NCI-H2107 treated with DMSO at 0.1 percent for 48 hours (cell line): ENCODE measurements around the gene RHOH.
"Not testable (repeated sequence)": the region's sequence is repeated elsewhere in the genome, so short reads cannot be mapped to it uniquely, and the experiment has no call there.

Experiments used
- DNase-seq: peaks from one replicate; lab custom pipeline; 2025; ENCODE audit not compliant: unreplicated experiment; lab: John Stamatoyannopoulos, UW

Gene RHOH, protein sequence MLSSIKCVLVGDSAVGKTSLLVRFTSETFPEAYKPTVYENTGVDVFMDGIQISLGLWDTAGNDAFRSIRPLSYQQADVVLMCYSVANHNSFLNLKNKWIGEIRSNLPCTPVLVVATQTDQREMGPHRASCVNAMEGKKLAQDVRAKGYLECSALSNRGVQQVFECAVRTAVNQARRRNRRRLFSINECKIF

GRCh38 chr4:40196724-40197281, at the start of gene RHOH:
Gene RHOH, plus strand, starts transcription at chr4:40197031. Its CDS starts 46,356 bp downstream, at chr4:40243387.
- no peak for DNase-seq

GRCh38 chr4:40147490-40147889, 49.3 kb upstream of the RHOH start:
- DNase-seq, result not testable (repeated sequence)

GRCh38 chr4:40149960-40150385, 46.9 kb upstream of the RHOH start:
- DNase-seq, result peak; percentile 33

GRCh38 chr4:40150932-40151331, 45.9 kb upstream of the RHOH start:
- no peak for DNase-seq

- no peak for DNase-seq
Observed at GRCh38 chr4:40152637-40153036, 44.2 kb upstream of the RHOH start.

- no peak for DNase-seq
Observed at GRCh38 chr4:40157436-40157835, 39.4 kb upstream of the RHOH start.

DNA sequence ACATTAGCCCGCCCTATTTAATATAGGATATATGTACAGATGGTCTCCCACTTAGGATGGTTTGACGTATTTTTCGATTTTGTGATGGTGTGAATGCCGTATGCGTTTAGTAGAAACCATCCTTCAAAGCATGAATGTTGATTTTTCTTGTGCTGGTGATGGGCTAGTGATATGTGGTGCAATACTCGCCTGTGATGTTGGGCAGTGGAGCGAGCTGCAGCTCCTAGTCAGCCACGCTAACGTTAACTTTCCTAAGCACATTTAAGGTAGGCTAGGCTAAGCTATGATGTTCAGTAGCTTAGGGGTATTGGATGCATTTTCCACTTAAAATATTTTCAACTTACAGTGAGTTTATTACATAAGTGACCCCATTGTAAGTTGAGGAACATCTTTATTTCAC, 36.6 kb upstream of the RHOH start:
- no peak for DNase-seq

- no peak for DNase-seq
Observed at GRCh38 chr4:40164459-40164858, 32.4 kb upstream of the RHOH start.

- DNase-seq, result no peak
Observed at GRCh38 chr4:40165916-40166315, 30.9 kb upstream of the RHOH start.

- DNase-seq, result no peak
Observed at GRCh38 chr4:40168070-40168469, 28.8 kb upstream of the RHOH start.

- DNase-seq, result no peak
Observed at GRCh38 chr4:40170588-40170987, 26.2 kb upstream of the RHOH start.

DNA sequence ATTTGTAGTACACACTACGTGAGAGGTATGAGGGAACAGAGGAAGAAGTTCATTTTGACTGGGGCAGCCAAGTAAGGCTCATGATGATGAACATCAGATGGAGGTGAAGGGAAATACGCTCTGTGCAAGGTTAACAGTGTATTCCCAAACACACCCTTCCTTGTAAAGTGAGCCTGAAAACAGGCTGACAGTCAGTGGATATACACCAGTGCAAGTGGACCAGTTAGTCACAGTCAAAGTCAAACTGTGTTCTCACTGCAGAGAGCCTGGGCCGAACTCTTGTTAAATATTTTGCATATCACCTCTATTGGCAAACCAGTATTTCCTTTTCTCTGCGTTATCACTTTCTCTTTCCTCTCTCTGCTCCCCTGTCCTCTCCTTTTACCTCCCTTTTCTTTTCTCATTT, 23.4 kb upstream of the RHOH start:
- no peak for DNase-seq

DNA sequence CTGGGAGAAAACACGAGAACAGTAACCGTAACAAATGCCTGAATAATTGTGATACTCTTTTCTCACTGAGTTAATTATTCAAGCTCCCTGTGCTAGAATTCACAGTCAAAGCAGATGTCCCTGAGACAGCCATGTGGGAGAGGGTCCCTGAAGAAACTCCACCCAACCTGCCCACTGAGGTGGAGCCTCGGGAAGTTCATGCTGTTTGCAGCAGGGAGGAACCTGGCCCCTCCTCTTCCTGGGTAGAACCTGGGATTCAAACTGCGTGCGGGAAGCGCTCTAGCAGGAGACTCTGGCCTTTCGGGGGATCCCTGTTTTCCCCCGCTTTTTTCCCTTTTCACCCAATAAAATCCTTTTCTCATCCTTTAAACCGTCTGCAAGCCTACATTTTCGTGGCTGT, 20.2 kb upstream of the RHOH start:
- no peak for DNase-seq

- no peak for DNase-seq
Observed at GRCh38 chr4:40177591-40177990, 19.2 kb upstream of the RHOH start.

DNA sequence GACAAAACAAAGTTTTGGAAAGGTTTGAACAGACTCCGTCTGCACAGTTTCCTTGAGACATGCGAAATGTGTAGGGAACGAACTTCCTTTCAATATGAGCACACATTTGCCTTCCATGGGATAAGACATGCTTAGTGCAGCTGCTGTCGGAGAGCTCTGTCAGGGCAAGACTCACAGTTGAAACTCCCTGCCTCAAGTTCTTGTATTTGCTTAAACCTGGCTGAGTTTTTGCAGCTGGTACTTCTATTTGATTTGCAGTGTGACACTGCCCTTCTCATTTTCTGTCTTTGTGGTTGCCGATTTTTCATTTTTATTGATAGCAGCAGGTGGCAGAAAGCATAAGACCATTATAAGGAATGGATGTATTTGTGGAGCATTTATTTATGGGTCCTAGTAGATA, 18.2 kb upstream of the RHOH start:
- no peak for DNase-seq

DNA sequence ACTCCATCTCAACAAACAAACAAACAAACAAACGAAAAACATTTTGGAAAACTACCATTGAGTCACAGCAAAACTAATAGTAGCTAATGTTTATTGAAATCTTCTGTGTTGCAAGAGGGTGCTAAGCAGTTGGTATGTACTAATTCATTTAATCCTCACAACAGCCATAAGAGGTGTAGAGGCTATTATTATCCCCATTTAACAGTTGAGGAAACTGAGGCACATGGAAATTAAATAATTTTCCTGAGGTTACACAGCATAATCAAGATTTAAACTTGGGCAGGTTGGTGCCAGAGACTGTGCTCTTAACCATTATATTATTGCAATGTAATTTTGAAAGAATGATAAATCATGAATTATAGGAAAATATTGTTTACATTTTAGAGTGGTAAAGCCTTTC, 17.5 kb upstream of the RHOH start:
- no peak for DNase-seq

DNA sequence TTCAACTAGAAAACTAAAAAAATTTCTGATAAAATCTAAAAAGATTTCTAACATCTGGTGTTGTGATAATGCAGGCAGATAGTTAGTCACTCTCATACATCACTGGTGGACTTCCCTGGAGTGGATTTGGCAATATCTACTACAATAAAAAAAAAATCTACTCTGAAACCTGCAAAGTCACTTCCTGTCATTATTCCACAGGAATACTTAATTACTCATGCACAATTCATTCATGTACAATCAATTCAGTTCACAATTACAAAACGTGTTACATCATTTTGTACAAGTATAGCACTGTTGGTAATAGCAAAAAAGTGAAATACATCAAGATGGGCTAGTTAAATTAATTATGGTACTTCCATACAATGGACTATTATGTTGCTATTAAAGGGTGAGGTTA, 16.5 kb upstream of the RHOH start:
- no peak for DNase-seq

DNA sequence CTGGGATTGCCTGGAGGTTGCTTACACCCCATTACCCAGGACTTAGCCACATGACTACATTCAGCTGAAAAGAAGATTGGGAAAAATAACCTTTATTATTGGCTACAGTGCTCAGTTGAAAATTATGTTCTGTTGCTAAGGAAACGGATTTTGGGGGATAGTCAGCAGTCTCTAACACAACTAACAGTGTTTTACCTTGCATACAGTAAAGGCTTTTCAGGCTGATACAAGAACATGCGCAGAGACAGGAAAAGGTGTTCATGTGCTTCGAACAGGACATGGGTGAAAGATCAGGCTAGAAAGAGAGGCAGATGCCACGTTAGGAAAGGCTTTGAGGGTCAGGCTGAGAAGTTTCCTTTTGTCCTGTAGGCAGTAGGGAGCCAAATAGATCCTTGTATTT, 14.8 kb upstream of the RHOH start:
- no peak for DNase-seq

DNA sequence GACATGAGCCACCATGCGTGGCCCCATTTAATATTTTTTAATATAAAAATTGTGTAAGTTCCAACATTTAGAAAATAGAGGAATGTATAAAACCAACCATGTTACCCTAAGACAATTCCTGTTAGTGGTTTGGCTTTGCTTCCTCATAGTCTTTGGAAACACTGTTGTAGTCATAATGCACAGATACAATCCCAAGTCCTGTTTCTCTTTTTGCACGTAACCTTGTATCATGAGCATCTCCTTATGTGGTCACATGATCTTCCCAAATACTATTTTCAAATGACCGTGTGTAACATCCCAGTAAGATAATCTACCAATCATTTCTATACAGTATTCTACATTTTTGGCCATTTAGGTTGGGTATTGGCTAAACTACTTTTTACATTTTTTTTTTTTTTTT, 13.9 kb upstream of the RHOH start:
- DNase-seq, result no peak

GRCh38 chr4:40183615-40184411, 13.0 kb upstream of the RHOH start:
- no peak for DNase-seq

- no peak for DNase-seq
Observed at GRCh38 chr4:40185830-40186664, 10.8 kb upstream of the RHOH start.

DNA sequence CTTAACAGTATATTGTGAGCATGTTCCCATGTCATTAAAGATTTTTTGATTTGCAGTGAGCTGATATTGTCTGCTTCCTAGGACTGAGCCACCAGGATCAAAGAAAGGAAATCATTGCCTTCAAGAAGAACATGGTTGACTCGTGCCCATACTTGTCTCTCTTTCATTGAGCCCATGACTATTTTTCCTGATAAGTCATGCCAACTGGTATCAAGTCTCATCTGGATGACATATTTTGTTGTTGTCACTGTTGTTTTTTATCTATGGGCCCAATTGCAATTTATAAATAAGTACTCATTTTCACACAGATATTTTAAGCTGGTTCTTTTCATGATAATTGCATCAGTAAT, 10.2 kb upstream of the RHOH start:
- no peak for DNase-seq
